ENCODE results near the gene USF1.

The USF1 gene

DNA sequence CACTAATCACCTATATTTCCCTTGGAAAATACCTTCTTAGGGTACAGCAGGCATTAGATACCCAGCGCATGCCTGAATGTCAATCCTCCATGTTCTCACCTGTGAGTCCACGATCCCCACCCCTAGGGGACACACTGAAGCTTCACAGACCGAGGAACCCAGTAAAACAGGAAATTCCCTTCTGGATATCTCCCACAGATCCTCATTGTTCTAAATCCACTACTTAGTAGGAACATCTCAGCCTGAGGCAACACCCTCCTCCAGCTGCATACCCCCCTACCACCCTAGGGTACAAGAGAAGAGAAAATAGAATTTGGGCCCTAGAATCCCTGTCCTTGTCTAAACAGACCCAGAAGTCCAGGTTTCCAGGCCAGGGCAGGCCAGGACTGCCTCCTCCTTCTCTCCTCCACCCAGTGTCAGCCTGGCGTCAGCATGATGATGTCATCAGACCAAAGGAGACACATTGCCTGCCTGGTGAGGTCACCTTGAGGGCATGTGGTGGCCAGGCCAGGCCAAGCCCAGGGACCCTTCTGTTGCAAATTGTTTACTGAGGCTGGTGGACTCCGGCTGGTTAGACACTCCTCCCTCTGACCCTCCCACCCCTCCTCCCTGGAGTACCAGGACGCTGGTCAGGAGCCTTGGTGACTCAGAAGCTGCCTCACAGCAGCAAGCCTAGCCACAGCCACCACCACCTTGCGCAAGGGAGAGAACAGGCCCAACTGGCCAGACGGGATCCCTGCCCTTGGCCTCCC is 37.4 kb upstream of the USF1 start:
- H3K4me3 Mint-ChIP-seq: no peak overlapping the region
- no peaks in the 10 kb centered on the region for H3K9me3 Mint-ChIP-seq
- H3K4me1 Mint-ChIP-seq: peaks cover 10% of the 10 kb centered on the region
- ATAC-seq: peak; percentile 47
- no peaks in the 10 kb centered on the region for H3K27me3 Mint-ChIP-seq
- no peak for DNase-seq
- H3K27ac Mint-ChIP-seq: no peak overlapping the region

DNA sequence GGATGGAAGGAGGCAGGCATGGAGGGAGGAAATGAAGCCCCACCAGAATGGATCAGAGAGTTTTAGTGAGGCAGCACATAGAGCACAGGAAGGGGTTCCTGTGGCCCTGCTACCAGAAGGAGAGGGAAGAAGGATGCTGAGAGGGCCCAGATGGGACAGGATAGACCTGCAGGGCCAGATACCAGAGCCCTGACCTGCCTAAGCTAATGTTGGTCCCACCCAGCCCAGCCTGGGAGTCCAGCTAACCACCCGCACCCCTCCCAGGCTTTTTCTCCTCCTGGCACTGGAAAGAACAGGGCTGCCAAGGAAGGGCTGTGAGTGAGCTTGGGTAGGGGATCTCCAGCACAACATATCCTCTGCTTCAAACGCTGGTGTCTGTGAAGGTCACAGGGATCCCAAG is 36.7 kb upstream of the USF1 start:
- ATAC-seq: no peak
- Mint-ChIP-seq H3K4me1 (peaks cover 3% of the 10 kb centered on the region), H3K4me3 (no peak overlapping the region), H3K27ac (no peak overlapping the region), H3K9me3 (no peaks in the 10 kb centered on the region), H3K27me3 (no peaks in the 10 kb centered on the region)
- no peak for DNase-seq

DNA sequence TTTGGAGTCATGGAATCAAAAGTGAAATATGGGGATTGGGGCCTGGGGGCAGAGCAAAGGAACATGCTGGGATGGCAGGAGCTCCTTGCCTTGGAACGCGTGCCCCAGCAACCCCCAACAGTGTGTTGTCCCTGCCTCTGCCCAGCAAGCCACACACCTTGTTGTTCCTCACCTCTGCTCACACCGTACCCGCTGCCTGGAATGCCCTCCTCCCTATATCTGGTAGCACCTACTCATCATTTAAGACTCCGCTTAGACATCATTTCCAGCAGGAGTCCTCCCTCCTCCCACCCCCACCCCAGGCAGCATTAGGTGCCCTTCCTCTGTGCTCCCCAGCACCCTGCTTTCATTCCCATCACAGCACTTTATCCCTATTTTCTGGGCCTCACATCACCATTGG is 35.7 kb upstream of the USF1 start:
- Mint-ChIP-seq H3K4me1 (no peaks in the 10 kb centered on the region), H3K9me3 (no peaks in the 10 kb centered on the region), H3K27me3 (no peaks in the 10 kb centered on the region), H3K27ac (peak overlapping the region in 1 of 2 donors; percentile 13), H3K4me3 (no peak overlapping the region)
- DNase-seq: no peak
- ATAC-seq: no peak

DNA sequence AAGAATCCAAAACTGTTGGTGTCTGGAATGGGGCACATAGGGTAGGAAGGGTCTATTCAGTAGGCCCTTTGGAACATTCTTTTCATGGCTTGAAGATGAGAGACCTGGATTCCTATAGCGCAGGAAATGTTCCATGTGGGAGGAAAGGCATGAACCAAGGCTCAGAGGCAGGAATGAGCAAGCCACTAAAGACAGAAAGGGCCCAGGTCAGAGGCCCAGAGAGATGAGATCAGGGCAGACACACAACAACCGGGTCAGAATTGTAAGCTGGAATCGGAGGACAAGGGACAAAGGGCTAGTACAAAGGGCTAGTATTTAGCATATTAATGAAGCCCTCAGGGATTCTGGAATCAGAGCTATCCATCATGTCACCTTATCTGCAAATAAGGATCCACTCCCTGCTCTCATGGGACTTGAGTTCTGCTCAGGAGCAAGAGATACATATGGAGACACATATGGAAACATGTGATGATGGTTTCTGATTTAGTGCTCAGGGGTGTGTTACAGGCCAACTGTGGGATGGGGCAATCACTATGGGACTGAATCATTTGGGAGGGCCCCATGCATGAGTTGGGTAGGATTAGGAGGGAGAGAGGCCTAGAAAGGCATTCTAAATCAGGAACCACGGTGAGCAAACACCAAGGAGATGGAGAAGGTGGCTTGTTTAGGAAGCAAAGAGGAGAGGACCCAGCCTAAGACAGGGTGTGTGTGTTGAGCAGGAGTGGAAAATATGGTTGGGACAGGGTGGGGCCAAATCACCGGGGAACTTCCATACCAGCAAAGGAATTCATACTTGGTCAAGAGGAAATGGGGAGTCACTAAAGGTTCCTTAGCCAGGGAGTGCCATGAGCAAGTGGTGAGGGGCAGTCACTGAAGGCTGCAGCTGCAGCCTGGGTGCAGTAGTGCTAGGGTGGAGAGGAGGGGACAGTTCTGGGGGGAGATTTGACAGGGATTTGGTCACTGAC is 34.9 kb upstream of the USF1 start:
- DNase-seq (no peak), ATAC-seq (no peak)
- no peaks in the 10 kb centered on the region for H3K9me3 Mint-ChIP-seq
- H3K4me3 Mint-ChIP-seq: no peak overlapping the region
- H3K27ac Mint-ChIP-seq: peak overlapping the region in 1 of 2 donors; percentile 13
- no peaks in the 10 kb centered on the region for H3K4me1 Mint-ChIP-seq
- no peaks in the 10 kb centered on the region for H3K27me3 Mint-ChIP-seq

DNA sequence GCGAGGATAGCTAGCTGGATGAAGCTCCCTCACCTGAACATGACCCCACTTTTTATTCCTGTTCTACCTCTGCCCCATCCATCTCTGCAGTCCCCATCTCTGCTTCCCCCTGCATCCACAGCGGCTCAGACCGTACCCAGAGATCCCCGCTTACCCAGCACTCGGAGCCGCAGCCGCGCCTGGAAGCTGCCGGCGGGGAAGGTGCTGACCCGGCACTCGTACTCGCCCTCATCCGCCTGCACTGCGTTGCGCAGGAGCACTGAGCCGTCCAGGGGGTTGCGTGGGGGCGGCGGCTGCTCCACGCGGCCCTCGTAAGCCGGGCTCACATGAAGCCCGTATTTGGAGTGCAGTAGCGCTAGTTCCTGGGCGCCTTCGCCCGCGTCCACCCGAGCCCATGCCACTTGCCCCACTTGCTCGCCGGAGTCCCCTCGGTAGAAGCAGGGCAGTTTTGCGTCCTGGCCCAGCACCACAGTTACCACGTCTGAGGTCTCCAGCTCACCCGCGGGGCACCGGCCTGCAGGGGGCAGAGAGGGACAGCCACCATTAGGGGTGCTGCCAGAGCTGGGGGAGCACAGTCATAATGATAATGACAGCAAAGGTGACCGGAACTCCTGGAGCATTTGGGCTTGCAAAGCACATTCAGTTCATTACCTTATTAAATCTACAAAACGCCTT is 33.8 kb upstream of the USF1 start:
- ATAC-seq (no peak), DNase-seq (no peak)
- H3K27me3 Mint-ChIP-seq: no peaks in the 10 kb centered on the region
- no peaks in the 10 kb centered on the region for H3K9me3 Mint-ChIP-seq
- H3K4me1 Mint-ChIP-seq: peaks cover 5% of the 10 kb centered on the region
- no peak overlapping the region for H3K4me3 Mint-ChIP-seq
- no peak overlapping the region for H3K27ac Mint-ChIP-seq

DNA sequence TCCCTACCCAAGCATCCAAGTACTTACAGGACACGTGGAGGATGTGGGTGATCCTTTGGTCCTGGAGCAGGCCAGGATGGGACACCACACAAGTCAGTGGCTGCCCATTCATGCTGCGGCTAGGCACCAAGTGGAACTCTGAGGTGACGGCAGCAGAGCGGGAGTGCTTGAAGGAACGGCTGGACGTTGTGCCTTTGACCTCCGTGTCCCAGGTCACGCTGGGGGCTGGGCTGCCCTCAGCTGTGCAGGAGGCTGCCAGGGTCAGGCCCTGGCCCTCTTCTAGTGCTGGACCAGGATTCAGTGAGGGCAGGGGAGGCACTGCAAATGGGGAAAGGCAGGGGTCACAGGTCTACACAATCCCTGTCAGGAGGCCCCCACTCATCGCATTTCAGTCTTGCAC is 31.6 kb upstream of the USF1 start:
- DNase-seq (no peak), ATAC-seq (no peak)
- H3K27me3 Mint-ChIP-seq: no peaks in the 10 kb centered on the region
- no peak overlapping the region for H3K4me3 Mint-ChIP-seq
- no peaks in the 10 kb centered on the region for H3K9me3 Mint-ChIP-seq
- H3K4me1 Mint-ChIP-seq: peaks cover 26% of the 10 kb centered on the region
- H3K27ac Mint-ChIP-seq: no peak overlapping the region

DNA sequence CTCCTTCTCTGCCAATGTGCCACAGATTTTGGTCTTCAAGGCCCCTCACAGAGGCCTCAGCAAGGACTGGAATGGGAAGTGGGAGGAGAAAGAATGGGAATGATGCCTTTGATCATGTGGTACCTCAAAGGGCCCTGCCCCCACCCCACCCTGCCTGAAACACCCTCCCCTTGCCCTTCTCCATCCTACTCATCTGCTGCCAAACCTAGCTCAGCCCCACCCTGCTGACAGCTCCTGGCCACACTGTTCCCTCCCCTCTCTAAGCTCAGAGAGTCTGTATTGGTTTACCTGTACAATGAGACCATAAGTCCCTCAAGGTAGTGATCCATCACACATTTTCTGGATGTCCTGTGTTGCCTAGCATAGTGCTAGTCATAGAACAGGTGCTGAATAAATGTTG is 30.6 kb upstream of the USF1 start:
- Mint-ChIP-seq H3K4me3 (no peak overlapping the region), H3K9me3 (no peaks in the 10 kb centered on the region), H3K4me1 (peaks cover 36% of the 10 kb centered on the region), H3K27me3 (no peaks in the 10 kb centered on the region), H3K27ac (peak overlapping the region in 1 of 2 donors; percentile 80)
- DNase-seq (no peak), ATAC-seq (no peak)

DNA sequence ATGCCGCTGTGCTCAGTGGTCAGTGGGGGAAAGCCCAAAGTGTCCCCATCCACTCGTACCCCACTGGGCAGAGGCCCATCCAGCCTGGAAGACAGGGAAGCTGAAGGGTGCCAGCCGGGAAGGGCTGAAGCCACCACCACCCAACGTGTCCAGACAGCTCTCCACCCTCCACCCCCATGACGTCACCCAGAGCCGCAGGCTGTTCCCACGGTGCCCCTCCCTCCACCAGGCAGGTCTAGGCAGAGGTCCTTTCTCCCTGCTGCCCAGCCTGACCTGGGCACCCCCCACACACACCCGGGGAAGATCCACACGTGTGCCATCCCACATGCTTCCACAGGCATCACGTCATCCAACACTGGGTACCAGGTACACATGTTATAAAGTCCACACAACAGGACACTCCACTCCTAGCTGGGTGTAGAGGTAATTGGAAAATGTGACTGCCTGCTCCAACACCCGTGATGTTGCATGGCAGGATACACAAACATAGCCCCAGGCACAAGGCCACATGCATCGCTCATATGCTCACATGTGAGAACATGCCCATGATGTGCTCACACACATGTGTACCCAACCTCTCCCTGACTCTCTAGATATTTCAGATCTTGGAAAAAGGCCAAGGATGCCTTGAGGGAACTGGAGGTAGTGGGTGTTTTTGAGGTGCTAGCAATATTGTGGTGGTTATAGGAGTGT is 29.0 kb upstream of the USF1 start:
- ATAC-seq: no peak
- no peak for DNase-seq
- peaks cover 52% of the 10 kb centered on the region for H3K4me1 Mint-ChIP-seq
- H3K4me3 Mint-ChIP-seq: no peak overlapping the region
- no peaks in the 10 kb centered on the region for H3K27me3 Mint-ChIP-seq
- no peak overlapping the region for H3K27ac Mint-ChIP-seq
- H3K9me3 Mint-ChIP-seq: no peaks in the 10 kb centered on the region

DNA sequence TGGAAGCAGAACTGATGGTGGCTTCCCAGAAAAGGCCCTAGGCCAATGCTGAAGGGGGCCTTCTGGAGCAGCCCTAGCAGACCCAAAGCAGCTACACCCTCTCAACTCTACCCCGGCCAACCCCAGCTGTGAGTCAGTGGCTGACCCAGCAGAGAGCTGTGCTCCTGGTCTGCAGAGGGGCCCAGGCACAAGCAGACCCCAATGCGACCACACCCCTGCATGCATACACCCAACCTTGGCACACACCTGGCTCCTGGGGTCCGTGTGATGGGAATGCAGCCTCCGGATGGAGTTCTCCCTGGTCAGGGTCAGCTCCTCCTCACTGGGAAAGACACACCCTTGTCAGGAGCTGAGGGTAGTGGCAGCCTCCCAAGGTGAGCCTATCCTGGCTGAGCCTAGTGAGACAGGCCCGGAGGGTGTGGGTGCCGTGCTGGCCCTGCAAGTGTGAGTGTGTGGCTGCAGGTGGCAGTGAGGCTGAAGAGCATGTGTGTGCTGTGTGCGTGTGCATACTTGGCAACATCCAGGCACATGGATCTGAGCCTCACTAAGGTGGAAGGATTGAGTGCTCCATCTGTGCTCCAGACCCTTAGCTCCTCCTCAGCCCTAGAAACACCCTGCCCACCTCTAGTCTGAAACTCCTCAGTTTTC is 27.8 kb upstream of the USF1 start:
- H3K4me1 Mint-ChIP-seq: peaks cover 53% of the 10 kb centered on the region
- peak overlapping the region in 1 of 2 donors; percentile 83 for H3K27ac Mint-ChIP-seq
- H3K4me3 Mint-ChIP-seq: no peak overlapping the region
- DNase-seq (no peak), ATAC-seq (no peak)
- no peaks in the 10 kb centered on the region for H3K27me3 Mint-ChIP-seq
- H3K9me3 Mint-ChIP-seq: no peaks in the 10 kb centered on the region

DNA sequence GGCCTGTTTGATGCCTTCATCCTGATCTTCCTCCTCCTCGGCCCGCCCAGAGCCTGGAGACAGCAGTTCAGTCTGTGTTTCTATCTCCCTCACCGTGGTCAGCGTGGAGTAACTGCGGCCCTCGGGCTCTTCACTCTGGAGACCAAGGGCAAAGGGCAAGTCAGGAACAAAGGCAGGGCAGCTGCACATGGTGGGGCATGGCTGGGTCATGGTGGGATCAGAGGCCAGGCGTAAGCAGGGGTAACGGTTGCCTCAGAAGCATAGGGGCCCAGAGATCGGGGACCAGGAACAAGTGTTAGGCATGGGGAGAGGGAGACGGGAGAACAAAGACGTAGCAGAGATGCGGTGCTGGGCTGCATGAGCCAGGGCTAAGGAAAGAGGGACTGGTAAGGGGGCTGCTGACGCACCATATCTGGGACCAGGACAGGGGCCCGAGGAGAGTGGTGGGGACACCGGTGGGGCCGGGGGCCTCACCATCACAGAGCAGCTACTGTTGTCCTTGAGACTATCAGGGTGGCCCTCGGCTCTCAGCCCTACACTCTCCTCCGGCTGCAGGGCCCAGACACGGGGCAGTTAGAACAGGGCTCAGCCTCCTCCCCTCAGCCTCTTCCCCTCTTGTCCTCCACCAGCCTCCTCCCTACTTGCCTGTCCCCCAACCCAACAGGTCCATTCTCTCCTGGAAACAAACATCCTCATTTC is 27.1 kb upstream of the USF1 start:
- no peak for ATAC-seq
- no peak overlapping the region for H3K4me3 Mint-ChIP-seq

DNA sequence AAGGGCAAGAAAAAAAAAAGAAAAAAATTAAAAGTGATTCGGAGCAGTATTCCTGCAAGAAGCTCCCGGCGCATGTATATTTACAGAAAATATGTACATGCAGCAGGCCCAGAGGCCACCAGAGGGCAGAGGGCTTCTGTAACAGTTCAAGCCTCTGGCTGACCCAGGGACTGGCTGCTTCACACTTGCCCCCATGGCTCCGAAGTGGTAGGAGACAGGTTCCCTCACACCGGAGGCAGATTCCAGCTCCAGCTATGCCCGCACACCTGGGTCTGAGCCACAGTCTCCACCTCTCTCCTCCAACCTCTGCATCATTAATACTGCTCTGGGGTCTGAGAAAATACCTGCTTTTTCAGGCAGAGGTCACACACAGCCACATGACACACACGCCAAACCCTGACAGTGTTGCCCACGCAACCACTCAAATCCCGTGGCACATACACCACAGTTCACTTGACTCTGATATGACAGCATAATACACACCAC is 26.2 kb upstream of the USF1 start:
- peak; percentile 41 to 49 for DNase-seq
- ATAC-seq: no peak
- Mint-ChIP-seq H3K9me3 (no peaks in the 10 kb centered on the region), H3K27ac (no peak overlapping the region), H3K27me3 (no peaks in the 10 kb centered on the region), H3K4me1 (peaks cover 65% of the 10 kb centered on the region), H3K4me3 (no peak overlapping the region)

More for the DNA sequence above, 27.1 kb upstream of the USF1 start:
- peaks cover 55% of the 10 kb centered on the region for H3K4me1 Mint-ChIP-seq
- peak overlapping the region in 1 of 2 donors; percentile 83 for H3K27ac Mint-ChIP-seq
- H3K9me3 Mint-ChIP-seq: no peaks in the 10 kb centered on the region
- no peak for DNase-seq
- H3K27me3 Mint-ChIP-seq: no peaks in the 10 kb centered on the region

DNA sequence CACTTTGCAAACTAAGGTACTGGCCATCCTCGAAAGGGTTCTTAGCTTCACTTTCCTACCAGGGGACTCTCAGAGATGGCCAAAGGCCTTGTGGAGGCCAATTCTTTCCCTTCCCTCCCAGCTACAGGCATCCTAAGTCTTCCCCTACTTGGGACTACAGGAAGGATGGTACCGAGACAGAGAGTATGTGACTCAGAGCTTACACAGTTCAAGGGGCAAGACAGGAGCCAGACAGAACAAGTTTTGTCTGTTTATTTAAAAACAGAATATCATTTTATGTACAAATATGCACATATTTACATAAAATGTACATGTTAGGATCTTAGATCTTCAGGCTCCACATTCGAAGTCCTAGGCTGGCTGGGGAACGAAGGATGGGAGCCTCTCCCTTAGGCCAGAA is 25.0 kb upstream of the USF1 start:
- Mint-ChIP-seq H3K27me3 (no peaks in the 10 kb centered on the region), H3K4me3 (no peak overlapping the region), H3K4me1 (peaks cover 77% of the 10 kb centered on the region), H3K27ac (peak overlapping the region in 1 of 2 donors; percentile 99), H3K9me3 (no peaks in the 10 kb centered on the region)
- DNase-seq (no peak), ATAC-seq (no peak)

DNA sequence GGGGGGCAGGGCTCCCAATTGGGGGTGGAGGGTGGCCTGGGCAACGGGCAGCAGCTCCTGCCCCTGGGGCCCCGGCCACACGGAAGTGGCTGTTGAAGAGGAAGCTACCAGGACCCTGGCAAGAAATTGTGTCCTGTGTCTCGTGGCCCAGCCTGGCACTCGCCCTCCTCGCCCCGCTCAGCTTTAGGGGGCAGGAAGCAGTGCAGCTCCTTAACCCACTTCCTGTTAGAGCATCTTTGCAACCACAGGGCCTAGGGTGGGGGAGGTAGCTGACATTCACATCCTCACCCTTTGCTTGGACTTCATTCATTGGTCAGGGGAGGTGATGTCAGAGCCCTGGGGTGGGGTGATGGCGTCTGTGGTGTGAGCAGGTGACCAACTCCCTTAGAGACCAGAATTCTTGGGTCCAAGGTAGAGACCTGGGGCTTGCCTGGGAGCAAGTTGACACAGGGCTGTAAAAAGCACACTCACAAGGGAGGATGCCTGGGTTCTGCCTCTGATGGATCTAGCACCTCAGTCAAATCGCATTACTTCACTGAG is 24.0 kb upstream of the USF1 start, which contains the start of gene ARHGAP30:
Gene ARHGAP30 (minus strand): TSS at position 161 of the 540 bp plus-strand sequence. CDS start 267 bp downstream, outside the sequence.
- H3K4me1 Mint-ChIP-seq: peaks cover 83% of the 10 kb centered on the region
- peak; percentile 77 to 91 for DNase-seq
- H3K4me3 Mint-ChIP-seq: peak within 1 kb of the TSS; percentile 83 to 94
- H3K27ac Mint-ChIP-seq: peak within 1 kb of the TSS; percentile 97 to 99
- no peaks in the 10 kb centered on the region for H3K9me3 Mint-ChIP-seq
- H3K27me3 Mint-ChIP-seq: no peaks in the 10 kb centered on the region
- ATAC-seq: peak; percentile 92

DNA sequence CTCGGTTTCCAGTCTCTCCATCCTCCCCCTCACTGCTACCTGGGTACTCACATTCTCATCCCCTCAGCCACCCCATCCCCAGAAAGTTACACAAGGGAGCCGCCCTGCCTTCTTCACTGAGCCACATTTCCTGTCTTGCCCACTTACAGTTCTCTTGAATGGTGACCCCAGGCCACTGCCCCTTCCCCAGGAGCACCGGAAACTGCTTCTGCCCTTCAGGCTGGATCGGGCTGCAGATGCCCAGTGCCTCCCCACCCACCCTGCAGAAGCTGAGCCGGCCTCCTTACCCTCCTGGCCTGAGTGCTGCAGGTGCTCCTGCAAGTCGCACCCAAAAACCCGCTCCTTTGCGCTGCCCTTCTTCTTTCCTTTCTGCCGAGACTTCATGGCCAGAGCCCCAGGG is 23.5 kb upstream of the USF1 start:
- DNase-seq (no peak), ATAC-seq (no peak)
- Mint-ChIP-seq H3K4me3 (peak overlapping the region; percentile 83 to 94), H3K4me1 (peaks cover 83% of the 10 kb centered on the region), H3K27ac (peak overlapping the region; percentile 97 to 99), H3K27me3 (no peaks in the 10 kb centered on the region), H3K9me3 (no peaks in the 10 kb centered on the region)

Measured in stimulated activated naive CD8-positive, alpha-beta T cell treated with anti-CD3 and anti-CD28 coated beads, Interleukin-15, amount 100 ng/mL, for 72 hours (primary cell).